OCI-LY7 (cell line): Measurements from ENCODE around the gene PROB1. TPM values are rescaled to one million over a fixed set of nuclear protein-coding genes. Genes with fewer than 3 reads are reported as not detected.

Source experiments
- BruUV-seq: library from RNA; stranded (reverse); fragments of 400-500 nt; replicated peaks from 2 replicates; lab custom pipeline; 2021; lab: Mats Ljungman, UMichigan
- CTCF ChIA-PET: fragments of 300-600 bp; sonication (Branson Sonifier 250); formaldehyde crosslinking; loops from one replicate; lab custom pipeline; 2022; ENCODE audit warnings: antibody characterized with exemption; ENCODE audit not compliant: unreplicated experiment; lab: Charles Lee
- POLR2A ChIA-PET: fragments of 300-600 bp; sonication (Branson Sonifier 250); formaldehyde crosslinking; loops from one replicate; lab custom pipeline; 2022; ENCODE audit warnings: antibody characterized with exemption; lab: Charles Lee
- DNase-seq: peaks from one replicate; pipeline ENCODE4 v3.0.0-alpha.2; 2015; ENCODE audit warnings: low spot score
- H2AFZ ChIP-seq: fragments of 200-600 bp; sonication (generic), shearing (Covaris generic); 2 replicates; pipeline ENCODE4 v1.6.1; 2014; ENCODE audit warnings: mild to moderate bottlenecking, antibody characterized with exemption, low read length, moderate library complexity
- H3K27ac ChIP-seq: fragments of 200-600 bp; sonication (generic); 2 replicates; pipeline ENCODE4 v1.5.1; 2014; ENCODE audit warnings: mixed run types, low read depth, mild to moderate bottlenecking, moderate library complexity, low read length, inconsistent platforms; ENCODE audit not compliant: poor library complexity, severe bottlenecking
- H3K36me3 ChIP-seq: fragments of 200-600 bp; sonication (generic); 2 replicates; pipeline ENCODE4 v1.6.1; 2014; ENCODE audit warnings: mild to moderate bottlenecking, antibody characterized with exemption, low read length, moderate library complexity, mixed read lengths; ENCODE audit not compliant: insufficient read depth
- H3K4me1 ChIP-seq: fragments of 200-600 bp; sonication (generic); 2 replicates; pipeline ENCODE4 v1.5.1; 2014; ENCODE audit warnings: mild to moderate bottlenecking, low read length; ENCODE audit not compliant: insufficient read depth, poor library complexity, severe bottlenecking
- H3K4me2 ChIP-seq: fragments of 200-600 bp; sonication (generic); 2 replicates; pipeline ENCODE4 v1.6.1; 2014; ENCODE audit warnings: mild to moderate bottlenecking, low read length
- H3K4me3 ChIP-seq: fragments of 200-600 bp; sonication (generic); 2 replicates; pipeline ENCODE4 v1.5.1; 2014; ENCODE audit warnings: mild to moderate bottlenecking, low read depth, low read length; ENCODE audit not compliant: poor library complexity, severe bottlenecking
- H3K79me2 ChIP-seq: fragments of 200-600 bp; sonication (generic); 2 replicates; pipeline ENCODE4 v1.6.1; 2016; ENCODE audit warnings: low read depth, mild to moderate bottlenecking, low read length, moderate library complexity, mixed read lengths; ENCODE audit not compliant: insufficient read depth
- H3K9me2 ChIP-seq: fragments of 200-600 bp; sonication (generic); 2 replicates; pipeline ENCODE4 v1.6.1; 2016; ENCODE audit warnings: mild to moderate bottlenecking, low read length, mixed read lengths; ENCODE audit not compliant: insufficient read depth
- H3K9me3 ChIP-seq: fragments of 200-600 bp; sonication (generic); 2 replicates; pipeline ENCODE4 v1.6.1; 2014; ENCODE audit warnings: mild to moderate bottlenecking, mixed run types, low read length, mixed read lengths
- H4K20me1 ChIP-seq: fragments of 200-600 bp; sonication (generic); 2 replicates; pipeline ENCODE4 v1.6.1; 2014; ENCODE audit warnings: mild to moderate bottlenecking, antibody characterized with exemption, low read length, moderate library complexity, mixed read lengths; ENCODE audit not compliant: insufficient read depth
- EZH2phosphoT487 ChIP-seq: fragments of 200-600 bp; sonication (generic); IDR thresholded peaks from 2 replicates; pipeline ENCODE4 v1.6.1; 2018; ENCODE audit warnings: low read depth, borderline replicate concordance, mild to moderate bottlenecking, mixed run types, antibody characterized with exemption, low read length, moderate library complexity, mixed read lengths
- intact Hi-C: fragments of 100-400 bp; cut with micrococcal nuclease; formaldehyde crosslinking; loops from one replicate; pipeline ENCODE4 v1.10.0; 2022; ENCODE audit not compliant: unreplicated experiment
- total RNA-seq, 2 experiments: library from RNA; depleted of rRNA in 1 of 2; stranded (reverse); fragments of >200 nt in 1 of 2; shearing (Covaris generic) in 1 of 2; gene quantifications; 2 replicates each; pipeline ENCODE4 v1.2.3, GENCODE V29; 2014 to 2022
- TF ChIP-seq, protein P1 (sequence below): fragments of 200-600 bp; sonication (generic); conservative IDR thresholded peaks from 2 replicates; pipeline ENCODE4 v1.5.1; 2014; ENCODE audit warnings: mild to moderate bottlenecking, antibody characterized with exemption, low read length, moderate library complexity, mixed read lengths

PROB1 gene
- total RNA-seq, 2 experiments from 2014 or later, result 4.6 to 5.9 TPM

DNA sequence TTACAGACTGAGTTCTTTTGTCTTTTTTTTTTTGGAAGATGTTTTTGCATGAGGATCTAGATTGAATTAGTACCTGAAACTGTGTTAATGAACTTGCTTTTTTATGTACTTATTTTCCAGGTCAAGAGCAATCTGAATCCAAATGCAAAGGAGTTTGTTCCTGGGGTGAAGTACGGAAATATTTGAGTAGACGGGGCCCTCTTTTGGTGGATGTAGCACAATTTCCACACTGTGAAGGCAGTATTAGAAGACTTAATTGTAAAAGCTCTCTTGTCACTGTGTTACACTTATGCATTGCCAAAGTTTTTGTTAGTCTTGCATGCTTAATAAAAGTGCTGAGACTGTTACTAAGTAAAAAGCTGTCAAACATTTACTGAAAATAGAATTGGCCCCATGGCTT lies 26.3 kb downstream of the PROB1 start:
- peaks cover 81% of the 10 kb centered on the region for H3K36me3 ChIP-seq
- DNase-seq, result peak; percentile 27
- BruUV-seq, result no TSS peak
- H3K4me2 ChIP-seq, result no peak overlapping the region
- H3K9me2 ChIP-seq, result no peaks in the 10 kb centered on the region
- H3K9me3 ChIP-seq, result 0 out of 2 replicates have a peak, but pooled peaks cover under 1% of the 10 kb centered on the region
- H3K4me3 ChIP-seq, result no peak overlapping the region
- TF ChIP-seq EZH2phosphoT487, result no peak
- TF ChIP-seq, protein P1, sequence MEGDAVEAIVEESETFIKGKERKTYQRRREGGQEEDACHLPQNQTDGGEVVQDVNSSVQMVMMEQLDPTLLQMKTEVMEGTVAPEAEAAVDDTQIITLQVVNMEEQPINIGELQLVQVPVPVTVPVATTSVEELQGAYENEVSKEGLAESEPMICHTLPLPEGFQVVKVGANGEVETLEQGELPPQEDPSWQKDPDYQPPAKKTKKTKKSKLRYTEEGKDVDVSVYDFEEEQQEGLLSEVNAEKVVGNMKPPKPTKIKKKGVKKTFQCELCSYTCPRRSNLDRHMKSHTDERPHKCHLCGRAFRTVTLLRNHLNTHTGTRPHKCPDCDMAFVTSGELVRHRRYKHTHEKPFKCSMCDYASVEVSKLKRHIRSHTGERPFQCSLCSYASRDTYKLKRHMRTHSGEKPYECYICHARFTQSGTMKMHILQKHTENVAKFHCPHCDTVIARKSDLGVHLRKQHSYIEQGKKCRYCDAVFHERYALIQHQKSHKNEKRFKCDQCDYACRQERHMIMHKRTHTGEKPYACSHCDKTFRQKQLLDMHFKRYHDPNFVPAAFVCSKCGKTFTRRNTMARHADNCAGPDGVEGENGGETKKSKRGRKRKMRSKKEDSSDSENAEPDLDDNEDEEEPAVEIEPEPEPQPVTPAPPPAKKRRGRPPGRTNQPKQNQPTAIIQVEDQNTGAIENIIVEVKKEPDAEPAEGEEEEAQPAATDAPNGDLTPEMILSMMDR, result peak; percentile 70
- no peaks in the 10 kb centered on the region for H3K79me2 ChIP-seq
- no peak overlapping the region for H3K27ac ChIP-seq
- H3K4me1 ChIP-seq, result no peaks in the 10 kb centered on the region
- 0 out of 2 replicates have a peak, but pooled peaks cover 3% of the 10 kb centered on the region for H4K20me1 ChIP-seq
- ChIA-PET POLR2A (no interaction called here), CTCF (no interaction called here)
- intact Hi-C loops, result no loop called here
- H2AFZ ChIP-seq, result no peak overlapping the region

DNA sequence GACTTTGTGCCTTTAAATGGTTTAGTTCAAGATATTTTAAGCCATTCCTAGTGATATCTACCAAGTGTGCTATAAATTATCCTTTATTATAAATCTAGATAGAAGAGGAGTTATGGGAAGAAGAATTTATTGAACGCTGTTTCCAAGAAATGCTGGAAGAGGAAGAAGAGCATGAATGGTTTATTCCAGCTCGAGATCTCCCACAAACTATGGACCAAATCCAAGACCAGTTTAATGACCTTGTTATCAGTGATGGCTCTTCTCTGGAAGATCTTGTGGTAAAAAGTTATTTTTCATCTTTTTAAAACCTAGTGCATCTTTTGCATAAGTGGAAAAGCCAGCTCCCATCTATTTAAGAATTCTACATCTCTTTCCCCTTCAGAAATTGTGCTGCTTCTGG lies 30.4 kb downstream of the PROB1 start:
- H3K4me1 ChIP-seq, result no peaks in the 10 kb centered on the region
- CTCF ChIA-PET, result no interaction called here
- H3K79me2 ChIP-seq, result peaks cover 36% of the 10 kb centered on the region
- no peak overlapping the region for H3K4me2 ChIP-seq
- BruUV-seq, result no TSS peak
- H3K4me3 ChIP-seq, result no peak overlapping the region
- H3K9me3 ChIP-seq, result peaks cover 6% of the 10 kb centered on the region; the same call in 1 of the 2 replicates
- H3K27ac ChIP-seq, result no peak overlapping the region
- no peak for TF ChIP-seq EZH2phosphoT487
- TF ChIP-seq, protein P1, result no peak
- intact Hi-C loops, result no loop called here
- H2AFZ ChIP-seq, result no peak overlapping the region
- DNase-seq, result no peak
- POLR2A ChIA-PET, result interaction anchor here (0.9 kb wide), 1 partner anchor 11 kb away, joined by 4 read pairs; no protein-coding TSS in a partner anchor
- H3K9me2 ChIP-seq, result no peaks in the 10 kb centered on the region
- peaks cover 81% of the 10 kb centered on the region for H3K36me3 ChIP-seq
- peaks cover 7% of the 10 kb centered on the region; the same call in 1 of the 2 replicates for H4K20me1 ChIP-seq

DNA sequence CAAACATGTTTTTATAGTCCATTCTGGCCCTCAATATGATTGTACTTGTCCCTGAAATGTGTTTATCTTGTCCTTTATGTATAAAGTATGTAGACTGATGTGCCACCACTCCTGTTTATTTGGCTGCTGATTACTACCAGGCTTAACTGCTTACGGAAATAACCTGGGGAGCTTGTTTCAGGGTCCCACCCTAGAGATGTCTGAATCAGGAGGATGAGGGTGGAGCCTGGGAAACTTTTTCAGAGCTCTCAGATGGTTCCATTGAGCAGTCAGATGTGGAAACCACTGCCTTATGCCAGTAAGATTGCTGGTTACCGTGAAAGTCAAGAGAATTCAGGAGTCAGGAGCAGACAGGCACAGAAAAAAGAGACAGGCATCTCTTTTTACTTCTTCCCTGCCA lies 31.0 kb downstream of the PROB1 start:
- BruUV-seq, result no TSS peak
- no peak overlapping the region for H3K27ac ChIP-seq
- TF ChIP-seq EZH2phosphoT487, result no peak
- TF ChIP-seq, protein P1, result no peak
- peaks cover 6% of the 10 kb centered on the region; the same call in 1 of the 2 replicates for H3K9me3 ChIP-seq
- intact Hi-C loops, result no loop called here
- H3K36me3 ChIP-seq, result peaks cover 81% of the 10 kb centered on the region
- DNase-seq, result no peak
- H3K4me3 ChIP-seq, result no peak overlapping the region
- ChIA-PET CTCF (no interaction called here), POLR2A (interaction anchor here (0.9 kb wide), 1 partner anchor 10 kb away, joined by 4 read pairs; no protein-coding TSS in a partner anchor)
- H4K20me1 ChIP-seq, result peaks cover 7% of the 10 kb centered on the region; the same call in 1 of the 2 replicates
- H3K4me2 ChIP-seq, result no peak overlapping the region
- no peak overlapping the region for H2AFZ ChIP-seq
- no peaks in the 10 kb centered on the region for H3K4me1 ChIP-seq
- H3K9me2 ChIP-seq, result no peaks in the 10 kb centered on the region
- peaks cover 41% of the 10 kb centered on the region for H3K79me2 ChIP-seq
